CD4-positive, alpha-beta T cell (primary cell): ENCODE measurements around the gene CAMK2B. TPM values are rescaled to one million over a fixed set of nuclear protein-coding genes. Genes with fewer than 3 reads are reported as not detected.
"Not testable (repeated sequence)": the region's sequence is repeated elsewhere in the genome, so short reads cannot be mapped to it uniquely, and the experiment has no call there.

ENCODE experiments used
- ATAC-seq: fragments of 200-7000 bp; cut with Tn5 transposase; one replicate; pipeline ENCODE4 v1.10.0; 2022; ENCODE audit warnings: mild to moderate bottlenecking; ENCODE audit not compliant: poor library complexity
- CTCF ChIA-PET: fragments of 350-600 bp; sonication (Branson Sonifier 250); formaldehyde crosslinking; loops from one replicate; lab custom pipeline; 2021; ENCODE audit warnings: antibody characterized with exemption, inconsistent platforms; lab: Charles Lee
- POLR2A ChIA-PET: fragments of 350-600 bp; sonication (Branson Sonifier 250); formaldehyde crosslinking; loops from one replicate; lab custom pipeline; 2021; ENCODE audit warnings: antibody characterized with exemption, inconsistent platforms; lab: Charles Lee
- DNase-seq, 14 experiments: peaks; one replicate each; pipeline ENCODE4 v3.0.0-alpha.2; 2013 to 2020; ENCODE audit warnings: mixed read lengths in 2 of 14
- H3K27ac ChIP-seq, 2 donors: one replicate each; pipeline versions ENCODE4 v1.5.1 to v1.7.0; 2013; ENCODE audit warnings: low read length in 2 of 2, low read depth in 1 of 2, mild to moderate bottlenecking in 1 of 2
- H3K27me3 ChIP-seq, 2 experiments: 1 replicate in 1 of 2; 2 replicates in 1 of 2; pipeline versions ENCODE4 v1.6.1 to v1.7.0; 2013; ENCODE audit warnings: low read length in 2 of 2, control low read depth in 1 of 2, mild to moderate bottlenecking in 1 of 2, moderate library complexity in 1 of 2; ENCODE audit not compliant: insufficient read depth in 2 of 2, control insufficient read depth in 1 of 2
- H3K36me3 ChIP-seq: one replicate; pipeline ENCODE4 v1.6.1; 2013; ENCODE audit warnings: low read length, control low read depth; ENCODE audit not compliant: insufficient read depth
- H3K4me1 ChIP-seq: one replicate; pipeline ENCODE4 v1.6.1; 2013; ENCODE audit warnings: low read length, control low read depth; ENCODE audit not compliant: insufficient read depth
- H3K4me3 ChIP-seq: one replicate; pipeline ENCODE4 v1.5.1; 2013; ENCODE audit warnings: mild to moderate bottlenecking, low read length, moderate library complexity
- H3K9me3 ChIP-seq, 2 experiments: 1 replicate in 1 of 2; 2 replicates in 1 of 2; pipeline versions ENCODE4 v1.6.1 to v1.7.0; 2013; ENCODE audit warnings: low read length in 2 of 2, mild to moderate bottlenecking in 2 of 2, control low read depth in 1 of 2, moderate library complexity in 1 of 2; ENCODE audit not compliant: control insufficient read depth in 1 of 2, insufficient read depth in 1 of 2
- H3K27ac Mint-ChIP-seq: one replicate; pipeline ENCODE4 v1.8.0; 2020; ENCODE audit warnings: mixed read lengths
- H3K27me3 Mint-ChIP-seq: one replicate; pipeline ENCODE4 v1.8.0; 2021; ENCODE audit warnings: mixed read lengths
- H3K36me3 Mint-ChIP-seq: one replicate; pipeline ENCODE4 v1.8.0; 2021; ENCODE audit warnings: low read depth, mixed read lengths
- H3K4me1 Mint-ChIP-seq: one replicate; pipeline ENCODE4 v1.8.0; 2021; ENCODE audit warnings: low read depth, mixed read lengths
- H3K4me3 Mint-ChIP-seq: one replicate; pipeline ENCODE4 v1.8.0; 2020; ENCODE audit warnings: mild to moderate bottlenecking, mixed read lengths
- H3K9me3 Mint-ChIP-seq: one replicate; pipeline ENCODE4 v1.8.0; 2020; ENCODE audit warnings: mixed read lengths
- CTCF ChIP-seq: fragments of 200-600 bp; IDR thresholded peaks from one replicate; pipeline ENCODE4 v1.8.0; 2022; ENCODE audit warnings: antibody characterized with exemption, mild to moderate bottlenecking
- intact Hi-C, 2 experiments: fragments of 100-400 bp; cut with DNase I in 1 of 2; cut with micrococcal nuclease in 1 of 2; formaldehyde crosslinking; loops; one replicate each; pipeline versions ENCODE4 v1.15.1 to v1.9.0; 2023 to 2025; cut with DNase I, micrococcal nuclease
- total RNA-seq, 174 experiments: library from RNA in 2 of 174; stranded (reverse) in 2 of 174; gene quantifications; one replicate each; pipeline ENCODE4 v1.2.3 and lab custom pipeline; 2021 to 2026

Gene CAMK2B
- total RNA-seq, 2 experiments from 2014 or later = not detected

- H3K4me1 Mint-ChIP-seq = no peaks in the 10 kb centered on the region
- peaks cover 2% of the 10 kb centered on the region for H3K9me3 Mint-ChIP-seq
- no peak overlapping the region for H3K4me3 ChIP-seq
- TF ChIP-seq CTCF = no peak
- ATAC-seq (no peak), DNase-seq (no peak)
- intact Hi-C loops = no loop called here
- H3K36me3 ChIP-seq = no peaks in the 10 kb centered on the region
- H3K27me3 Mint-ChIP-seq = peaks cover 30% of the 10 kb centered on the region
- H3K9me3 ChIP-seq = peaks cover 0 to 2% of the 10 kb centered on the region in 2 experiments
- H3K4me3 Mint-ChIP-seq = no peak overlapping the region
- H3K27ac ChIP-seq = no peak overlapping the region
- no peak overlapping the region for H3K27ac Mint-ChIP-seq
- H3K27me3 ChIP-seq = peaks cover 6 to 7% of the 10 kb centered on the region in 2 experiments
- H3K36me3 Mint-ChIP-seq = no peaks in the 10 kb centered on the region
- ChIA-PET CTCF (no interaction called here), POLR2A (no interaction called here)
- H3K4me1 ChIP-seq = no peaks in the 10 kb centered on the region
Measured at GRCh38 chr7:44177570-44178131, 147.7 kb downstream of the CAMK2B start.

- peaks cover 0 to under 1% of the 10 kb centered on the region in 2 experiments for H3K9me3 ChIP-seq
- DNase-seq (no peak), ATAC-seq (no peak)
- intact Hi-C loops = no loop called here
- Mint-ChIP-seq H3K27ac (no peak overlapping the region), H3K4me3 (no peak overlapping the region), H3K4me1 (no peaks in the 10 kb centered on the region), H3K9me3 (no peaks in the 10 kb centered on the region), H3K27me3 (peaks cover 30% of the 10 kb centered on the region), H3K36me3 (no peaks in the 10 kb centered on the region)
- no peak overlapping the region for H3K4me3 ChIP-seq
- H3K27me3 ChIP-seq = peaks cover 6 to 7% of the 10 kb centered on the region in 2 experiments
- ChIA-PET CTCF (no interaction called here), POLR2A (no interaction called here)
- TF ChIP-seq CTCF = no peak
- no peaks in the 10 kb centered on the region for H3K4me1 ChIP-seq
- H3K36me3 ChIP-seq = no peaks in the 10 kb centered on the region
- H3K27ac ChIP-seq = no peak overlapping the region
Measured at GRCh38 chr7:44176486-44176885, 148.9 kb downstream of the CAMK2B start.

GRCh38 chr7:44175730-44176129 is 149.7 kb downstream of the CAMK2B start:
- CTCF ChIA-PET = no interaction called here
- ATAC-seq = no peak
- DNase-seq = no peak
- no peak for TF ChIP-seq CTCF
- Histone ChIP-seq H3K4me1 (no peaks in the 10 kb centered on the region), H3K27me3 (peaks cover 6 to 7% of the 10 kb centered on the region in 2 experiments), H3K36me3 (no peaks in the 10 kb centered on the region), H3K4me3 (no peak overlapping the region), H3K9me3 (peaks cover 0 to 3% of the 10 kb centered on the region in 2 experiments), H3K27ac (no peak overlapping the region)
- POLR2A ChIA-PET = no interaction called here
- H3K9me3 Mint-ChIP-seq = no peaks in the 10 kb centered on the region
- H3K27me3 Mint-ChIP-seq = peaks cover 30% of the 10 kb centered on the region
- H3K4me1 Mint-ChIP-seq = no peaks in the 10 kb centered on the region
- H3K36me3 Mint-ChIP-seq = no peaks in the 10 kb centered on the region
- no peak overlapping the region for H3K27ac Mint-ChIP-seq
- intact Hi-C loops = no loop called here
- H3K4me3 Mint-ChIP-seq = no peak overlapping the region

GRCh38 chr7:44174694-44174948 is 150.8 kb downstream of the CAMK2B start:
- ATAC-seq, intact Hi-C loops, H3K4me1 ChIP-seq, H3K9me3 ChIP-seq, CTCF ChIA-PET, H3K27ac ChIP-seq, POLR2A ChIA-PET, H3K27me3 ChIP-seq, H3K4me3 Mint-ChIP-seq, H3K36me3 ChIP-seq, H3K4me1 Mint-ChIP-seq, DNase-seq, H3K36me3 Mint-ChIP-seq, H3K27ac Mint-ChIP-seq, H3K4me3 ChIP-seq, H3K9me3 Mint-ChIP-seq: not testable (repeated sequence)
- peaks cover 30% of the 10 kb centered on the region for H3K27me3 Mint-ChIP-seq
